Measurements from ENCODE around the gene UBE2O.

GRCh38 chr17:76417499-76418143 is 35.3 kb downstream of the UBE2O start:
- no peak for TF ChIP-seq CTCF (IDR thresholded peaks at IDR 0.05; ENCODE audit: low read depth, low read length, poor library complexity, severe bottlenecking)
- TF ChIP-seq EZH2phosphoT487 (IDR thresholded peaks at IDR 0.05; ENCODE audit: borderline replicate concordance, low read length): no peak
